Kidney epithelial cell (primary cell): ENCODE data around the gene FETUB. TPM values are rescaled to one million over a fixed set of nuclear protein-coding genes. Genes with fewer than 3 reads are reported as not detected.
"Not testable (repeated sequence)": the region's sequence is repeated elsewhere in the genome, so short reads cannot be mapped to it uniquely, and the experiment has no call there.

Source experiments
- DNase-seq: peaks from one replicate; pipeline ENCODE4 v3.0.0-alpha.2; 2010; ENCODE audit warnings: low read depth
- H3K27me3 ChIP-seq: 2 replicates; pipeline ENCODE4 v1.6.0; 2011; ENCODE audit warnings: low read length; ENCODE audit not compliant: control insufficient read depth, insufficient read depth
- H3K36me3 ChIP-seq: 2 replicates; pipeline ENCODE4 v1.5.1; 2011; ENCODE audit warnings: low read length; ENCODE audit not compliant: control insufficient read depth, insufficient read depth
- H3K4me3 ChIP-seq: 2 replicates; pipeline ENCODE4 v1.5.1; 2011; ENCODE audit warnings: low read depth, mild to moderate bottlenecking, control low read depth, low read length
- total RNA-seq: library from RNA; depleted of rRNA; stranded (reverse); fragments of >200 nt; gene quantifications from 2 replicates; pipeline ENCODE4 v1.2.3, GENCODE V29; 2015
- TF ChIP-seq, protein P1 (sequence below): IDR thresholded peaks from 2 replicates; pipeline ENCODE4 v1.5.1; 2011; ENCODE audit warnings: mild to moderate bottlenecking, moderate library complexity, low read length, control low read depth, inconsistent platforms; ENCODE audit not compliant: insufficient read depth, poor library complexity, severe bottlenecking

The FETUB gene
- total RNA-seq, 1 donor from 2014 or later: not detected

DNA sequence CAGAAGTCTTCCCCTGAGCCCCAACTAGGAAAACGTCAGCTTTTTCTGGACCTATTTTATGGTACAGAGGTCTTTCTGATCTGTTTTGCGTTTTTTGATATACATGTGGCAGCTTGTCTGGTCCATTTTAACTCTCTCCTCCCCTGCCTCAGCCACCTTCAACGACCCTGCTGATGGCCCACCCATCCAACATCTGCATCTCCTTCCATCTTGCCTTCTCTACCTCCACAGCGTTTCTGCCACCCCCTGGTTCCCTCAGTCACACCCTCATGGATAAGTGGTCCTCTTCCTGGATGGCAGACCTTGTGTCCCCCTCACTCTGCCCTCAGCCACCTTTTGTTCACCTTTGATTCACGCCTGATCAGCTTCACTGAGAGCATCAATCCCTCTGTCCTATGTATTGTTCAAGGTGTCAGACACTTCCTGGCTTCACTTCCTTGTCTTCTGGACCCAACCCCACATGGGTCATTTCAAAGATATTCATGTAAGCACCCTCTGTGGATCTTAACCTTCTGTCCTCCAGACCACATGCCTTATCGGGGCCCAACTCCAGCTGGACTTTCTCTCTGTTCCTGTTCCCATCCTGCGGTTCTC, 13.8 kb upstream of the FETUB start:
- H3K4me3 ChIP-seq: no peak overlapping the region
- TF ChIP-seq, protein P1, sequence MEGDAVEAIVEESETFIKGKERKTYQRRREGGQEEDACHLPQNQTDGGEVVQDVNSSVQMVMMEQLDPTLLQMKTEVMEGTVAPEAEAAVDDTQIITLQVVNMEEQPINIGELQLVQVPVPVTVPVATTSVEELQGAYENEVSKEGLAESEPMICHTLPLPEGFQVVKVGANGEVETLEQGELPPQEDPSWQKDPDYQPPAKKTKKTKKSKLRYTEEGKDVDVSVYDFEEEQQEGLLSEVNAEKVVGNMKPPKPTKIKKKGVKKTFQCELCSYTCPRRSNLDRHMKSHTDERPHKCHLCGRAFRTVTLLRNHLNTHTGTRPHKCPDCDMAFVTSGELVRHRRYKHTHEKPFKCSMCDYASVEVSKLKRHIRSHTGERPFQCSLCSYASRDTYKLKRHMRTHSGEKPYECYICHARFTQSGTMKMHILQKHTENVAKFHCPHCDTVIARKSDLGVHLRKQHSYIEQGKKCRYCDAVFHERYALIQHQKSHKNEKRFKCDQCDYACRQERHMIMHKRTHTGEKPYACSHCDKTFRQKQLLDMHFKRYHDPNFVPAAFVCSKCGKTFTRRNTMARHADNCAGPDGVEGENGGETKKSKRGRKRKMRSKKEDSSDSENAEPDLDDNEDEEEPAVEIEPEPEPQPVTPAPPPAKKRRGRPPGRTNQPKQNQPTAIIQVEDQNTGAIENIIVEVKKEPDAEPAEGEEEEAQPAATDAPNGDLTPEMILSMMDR: no peak
- no peaks in the 10 kb centered on the region for H3K27me3 ChIP-seq
- no peak for DNase-seq
- no peaks in the 10 kb centered on the region for H3K36me3 ChIP-seq

GRCh38 chr3:186627852-186628414, 12.3 kb upstream of the FETUB start:
- TF ChIP-seq, protein P1: no peak
- Histone ChIP-seq H3K4me3 (no peak overlapping the region), H3K36me3 (no peaks in the 10 kb centered on the region), H3K27me3 (no peaks in the 10 kb centered on the region)
- no peak for DNase-seq

DNA sequence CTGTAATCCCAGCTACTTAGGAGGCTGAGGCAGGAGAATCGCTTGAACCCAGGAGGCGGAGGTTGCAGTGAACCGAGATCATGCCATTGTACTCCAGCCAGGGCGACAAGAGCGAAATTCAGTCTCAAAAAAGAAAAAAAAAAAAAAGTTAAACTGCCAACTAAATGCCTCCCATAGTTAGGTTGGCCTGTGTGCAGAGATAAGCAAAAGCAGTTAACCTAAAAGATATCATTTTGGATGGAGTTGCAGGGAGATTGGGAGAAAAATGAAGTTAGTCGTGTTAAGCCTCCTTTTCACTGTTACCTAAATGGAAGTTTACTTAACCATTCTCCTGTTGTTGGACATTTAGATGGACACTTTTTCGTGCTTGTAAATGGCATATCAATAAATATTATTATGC, 11.4 kb upstream of the FETUB start:
- no peaks in the 10 kb centered on the region for H3K27me3 ChIP-seq
- DNase-seq: no peak
- H3K4me3 ChIP-seq: no peak overlapping the region
- no peaks in the 10 kb centered on the region for H3K36me3 ChIP-seq
- TF ChIP-seq, protein P1: no peak

GRCh38 chr3:186630950-186631641, 9.1 kb upstream of the FETUB start:
- no peaks in the 10 kb centered on the region for H3K27me3 ChIP-seq
- DNase-seq: no peak
- TF ChIP-seq, protein P1: no peak
- H3K36me3 ChIP-seq: no peaks in the 10 kb centered on the region
- no peak overlapping the region for H3K4me3 ChIP-seq

DNA sequence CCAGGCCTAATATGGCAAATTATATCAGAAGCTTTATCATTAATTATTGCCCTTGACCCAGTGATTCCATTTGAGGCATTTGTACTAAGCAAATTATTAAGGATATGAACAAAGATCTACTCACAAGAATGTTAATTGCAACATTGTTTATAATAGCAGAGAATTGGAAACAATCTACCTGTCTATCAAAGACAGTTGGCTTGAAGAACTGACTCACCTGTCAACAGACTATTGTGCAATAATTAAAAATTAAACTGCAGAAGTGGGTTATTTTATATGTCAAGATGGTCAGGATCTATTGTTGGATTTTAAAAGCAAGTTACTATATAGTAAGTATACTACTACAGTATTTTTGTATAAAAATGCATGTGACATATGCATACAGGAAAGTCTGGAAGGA, 6.7 kb upstream of the FETUB start:
- Histone ChIP-seq H3K4me3 (no peak overlapping the region), H3K36me3 (no peaks in the 10 kb centered on the region), H3K27me3 (no peaks in the 10 kb centered on the region)
- no peak for DNase-seq
- TF ChIP-seq, protein P1: no peak

DNA sequence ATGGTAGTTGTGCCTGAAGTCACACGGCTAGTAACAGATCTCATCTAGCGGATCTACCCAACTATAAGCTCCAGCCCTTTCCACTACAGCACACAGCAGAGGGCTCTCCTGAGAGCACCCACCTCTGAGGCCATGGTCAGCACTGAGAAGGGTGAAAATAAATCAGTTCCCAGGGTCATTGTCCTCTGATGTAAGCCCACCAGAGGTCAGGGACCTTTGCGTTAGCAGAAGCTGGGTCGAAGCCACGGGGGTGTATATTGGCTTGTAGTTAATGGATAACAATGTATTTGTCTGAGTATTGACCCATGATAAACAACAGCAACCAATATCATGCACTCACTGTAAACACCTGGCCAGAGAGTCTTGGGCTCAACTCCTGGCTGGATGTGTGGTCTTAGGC, 6.0 kb upstream of the FETUB start:
- not testable (repeated sequence) for H3K27me3 ChIP-seq, DNase-seq, H3K36me3 ChIP-seq, H3K4me3 ChIP-seq
